BLaER1 treated with 17β-estradiol and CSF1 and Interleukin-3, amounts not matched to agents 10 nM and 100 nM (cell line): ENCODE measurements around the gene SORBS2.
"Not testable (repeated sequence)": the region's sequence is repeated elsewhere in the genome, so short reads cannot be mapped to it uniquely, and the experiment has no call there.

Experiments
- H3K27ac ChIP-seq, 11 experiments: shearing (Covaris generic); formaldehyde crosslinking; 2 replicates each; pipeline ENCODE4 v1.8.1; 2022
- H3K27me3 ChIP-seq, 11 experiments: shearing (Covaris generic); formaldehyde crosslinking; 2 replicates each; pipeline ENCODE4 v1.8.1; 2022
- H3K36me3 ChIP-seq, 11 experiments: shearing (Covaris generic); formaldehyde crosslinking; 2 replicates each; pipeline ENCODE4 v1.8.1; 2022
- H3K4me1 ChIP-seq, 10 experiments: shearing (Covaris generic); formaldehyde crosslinking; 2 replicates each; pipeline ENCODE4 v1.8.1; 2022
- H3K4me2 ChIP-seq, 11 experiments: shearing (Covaris generic); formaldehyde crosslinking; 2 replicates each; pipeline ENCODE4 v1.8.1; 2022
- H3K4me3 ChIP-seq, 10 experiments: shearing (Covaris generic); formaldehyde crosslinking; 2 replicates each; pipeline ENCODE4 v1.8.1; 2022
- H3K9ac ChIP-seq, 11 experiments: shearing (Covaris generic); formaldehyde crosslinking; 2 replicates each; pipeline ENCODE4 v1.8.1; 2022
- H3K9me3 ChIP-seq, 11 experiments: shearing (Covaris generic); formaldehyde crosslinking; replicated peaks in 1 of 11; 2 replicates each; pipeline ENCODE4 v1.8.1; 2022
- H4K20me1 ChIP-seq, 11 experiments: shearing (Covaris generic); formaldehyde crosslinking; 2 replicates each; pipeline ENCODE4 v1.8.1; 2022
- Cebpa-rat ChIP-seq, 11 experiments: shearing (Covaris generic); IDR thresholded peaks; 2 replicates each; pipeline ENCODE4 v1.8.1; 2022

Gene SORBS2

DNA sequence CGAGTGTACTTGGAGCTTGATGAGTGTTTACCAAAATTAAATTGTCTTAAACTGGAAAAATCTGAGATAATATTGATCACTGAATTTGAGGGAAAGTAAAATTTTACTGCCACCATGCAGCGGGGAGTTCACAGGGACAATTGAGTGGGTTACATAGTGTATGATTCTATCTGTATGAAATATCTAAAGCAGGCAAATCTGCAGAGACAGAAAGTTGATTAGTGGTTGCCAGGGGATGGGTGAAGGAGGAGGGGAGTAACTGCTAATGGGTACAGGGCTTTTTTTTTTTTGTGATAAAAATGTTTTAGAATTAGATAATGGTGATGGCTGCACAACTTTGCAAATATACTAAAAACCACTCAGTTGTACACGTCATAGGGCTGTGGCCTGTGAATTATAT, 241.3 kb downstream of the SORBS2 start:
- H3K4me1 ChIP-seq: peaks cover 0 to 8% (median 2%) of the 10 kb centered on the region in 10 experiments; a peak in 10 of 20 replicates
- H3K9me3 ChIP-seq: peaks cover 0 to 3% (median 1%) of the 10 kb centered on the region in 11 experiments; a peak in 12 of 22 replicates
- H3K36me3 ChIP-seq: no peaks in the 10 kb centered on the region
- H3K4me3 ChIP-seq: no peak overlapping the region
- H4K20me1 ChIP-seq: no peaks in the 10 kb centered on the region
- no peak overlapping the region for H3K9ac ChIP-seq
- no peak overlapping the region for H3K27ac ChIP-seq
- H3K27me3 ChIP-seq: no peaks in the 10 kb centered on the region
- H3K4me2 ChIP-seq: no peak overlapping the region
- no peak for TF ChIP-seq Cebpa-rat (IDR thresholded peaks at IDR 0.05)

DNA sequence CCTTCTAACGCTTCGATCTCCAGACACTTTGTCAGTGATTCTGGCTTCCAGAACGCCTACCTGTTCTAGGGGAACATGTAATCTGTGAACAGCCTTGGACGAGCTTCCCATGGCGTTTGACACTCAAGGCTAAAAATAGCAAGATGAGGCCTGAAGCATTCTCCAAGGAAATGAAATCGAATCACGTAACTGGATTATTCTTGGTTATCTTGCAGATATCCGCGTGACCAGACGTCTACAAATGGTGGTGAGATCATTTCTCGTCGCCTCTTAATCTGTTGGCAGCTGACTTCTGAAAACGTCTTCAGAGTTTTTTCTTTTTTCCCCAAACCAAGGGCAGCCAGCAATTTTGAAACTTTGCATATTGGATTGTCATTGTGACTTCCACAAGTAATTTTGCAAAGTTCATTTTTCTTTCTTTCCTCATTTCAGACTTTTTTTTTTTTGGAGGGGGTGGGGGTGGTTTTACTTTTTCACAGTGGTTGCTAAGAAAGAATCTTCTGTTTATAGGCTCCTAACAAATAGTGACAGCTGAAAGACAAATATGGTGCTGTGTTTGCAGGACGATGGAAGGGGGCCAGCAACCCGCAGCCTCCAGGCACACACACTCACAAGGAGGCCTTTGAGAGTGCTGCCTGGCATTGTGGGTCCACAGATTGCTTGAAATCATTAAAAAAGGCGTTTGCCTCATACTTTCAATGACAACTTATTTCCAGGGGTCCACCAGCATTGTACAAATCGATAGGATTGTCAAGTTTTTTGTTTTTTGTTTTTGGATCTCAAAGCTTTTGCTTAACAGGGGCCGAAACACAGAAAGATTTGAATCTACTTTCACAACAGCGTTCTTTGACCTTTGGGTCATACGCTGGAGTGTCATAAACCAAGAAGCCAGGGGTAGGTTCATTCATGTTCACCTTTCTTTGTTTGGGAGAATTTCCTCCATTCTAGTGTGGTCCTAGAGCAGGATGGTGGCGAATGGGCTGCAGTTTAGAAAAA, 244.3 kb downstream of the SORBS2 start:
- Histone ChIP-seq H3K9me3 (peaks cover 8 to 17% (median 14%) of the 10 kb centered on the region in 11 experiments; a peak in 21 of 22 replicates), H3K27ac (no peak overlapping the region), H3K36me3 (no peaks in the 10 kb centered on the region), H3K4me3 (no peak overlapping the region), H3K4me1 (peaks cover 0 to 9% (median 2%) of the 10 kb centered on the region in 10 experiments; a peak in 10 of 20 replicates), H3K27me3 (no peaks in the 10 kb centered on the region), H3K4me2 (no peak overlapping the region), H4K20me1 (no peaks in the 10 kb centered on the region), H3K9ac (no peak overlapping the region)
- no peak for TF ChIP-seq Cebpa-rat (IDR thresholded peaks at IDR 0.05)

DNA sequence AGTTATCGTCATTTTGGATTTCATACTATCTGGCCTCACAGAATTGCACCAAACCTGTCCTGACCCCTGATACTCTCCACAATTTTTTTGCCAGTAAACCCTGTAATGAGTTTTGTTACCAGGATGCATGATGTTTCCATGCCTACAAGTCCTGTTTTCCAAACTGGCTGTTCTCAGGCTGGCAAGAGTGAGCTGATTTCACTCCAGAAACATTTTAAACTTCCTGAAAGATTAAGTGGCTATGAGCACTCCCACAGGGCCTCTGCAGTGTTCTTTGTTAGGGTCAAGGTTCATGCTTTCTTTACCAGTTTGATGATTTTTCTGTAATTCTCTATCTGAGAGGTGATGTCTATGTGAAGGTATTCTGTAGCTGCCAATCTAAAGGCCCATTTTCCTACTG, 245.0 kb downstream of the SORBS2 start:
- TF ChIP-seq Cebpa-rat (IDR thresholded peaks at IDR 0.05): no peak
- Histone ChIP-seq H3K27ac (no peak overlapping the region), H3K9ac (no peak overlapping the region), H3K4me2 (no peak overlapping the region), H3K27me3 (no peaks in the 10 kb centered on the region), H3K9me3 (peaks cover 8 to 17% (median 14%) of the 10 kb centered on the region in 11 experiments; a peak in 21 of 22 replicates), H3K4me1 (peaks cover 0 to 9% (median 2%) of the 10 kb centered on the region in 10 experiments; a peak in 10 of 20 replicates), H3K4me3 (no peak overlapping the region), H4K20me1 (no peaks in the 10 kb centered on the region), H3K36me3 (no peaks in the 10 kb centered on the region)

DNA sequence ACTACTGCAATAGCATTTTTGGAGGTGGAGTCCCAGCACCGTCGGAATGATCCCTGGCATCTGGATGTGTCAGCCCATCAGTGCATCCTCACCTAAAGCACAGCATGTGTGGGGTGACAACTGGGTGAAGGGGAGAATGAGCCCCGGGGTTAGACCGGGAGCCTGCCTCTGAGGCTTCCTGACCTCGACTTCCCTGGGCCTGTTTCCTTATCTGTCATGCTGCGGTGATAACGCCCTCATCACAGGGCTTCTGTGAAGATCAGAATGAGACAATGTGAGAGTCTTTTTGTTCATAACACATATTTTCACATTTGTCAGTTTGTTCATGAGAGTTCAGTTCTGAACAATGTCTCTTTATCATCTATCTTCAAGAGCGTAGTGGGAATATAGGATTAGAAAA, 245.6 kb downstream of the SORBS2 start:
- no peak overlapping the region for H3K27ac ChIP-seq
- peaks cover 0 to 9% (median 2%) of the 10 kb centered on the region in 10 experiments; a peak in 10 of 20 replicates for H3K4me1 ChIP-seq
- peaks cover 8 to 22% (median 14%) of the 10 kb centered on the region in 11 experiments; a peak in 21 of 22 replicates for H3K9me3 ChIP-seq
- H3K9ac ChIP-seq: no peak overlapping the region
- no peaks in the 10 kb centered on the region for H4K20me1 ChIP-seq
- H3K4me3 ChIP-seq: no peak overlapping the region
- H3K36me3 ChIP-seq: no peaks in the 10 kb centered on the region
- H3K4me2 ChIP-seq: peak overlapping the region in 3 of 11 experiments; percentile 6 to 19 (median 8); a peak in 2 of 22 replicates
- no peaks in the 10 kb centered on the region for H3K27me3 ChIP-seq
- TF ChIP-seq Cebpa-rat (IDR thresholded peaks at IDR 0.05): no peak

DNA sequence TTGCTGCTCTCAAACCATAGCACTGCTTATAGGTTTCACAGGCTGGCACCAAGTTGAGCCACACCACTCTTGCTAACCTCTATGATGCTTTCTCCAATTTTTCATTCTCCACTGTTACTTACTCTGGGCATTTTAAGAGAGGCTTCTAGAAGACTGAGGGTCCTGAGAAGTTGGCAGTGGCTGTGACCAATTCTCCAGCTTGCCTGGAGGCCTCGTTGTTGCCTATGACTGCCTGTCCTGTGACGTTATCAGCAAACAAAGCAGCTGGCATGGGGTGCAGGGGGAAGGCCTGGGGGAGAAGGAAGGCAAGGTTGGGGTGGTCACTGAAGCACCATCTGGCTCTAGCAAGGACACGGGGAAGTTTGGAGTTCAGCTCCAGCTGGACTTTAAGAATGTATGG, 246.3 kb downstream of the SORBS2 start:
- Histone ChIP-seq H3K27ac (no peak overlapping the region), H3K36me3 (no peaks in the 10 kb centered on the region), H3K4me3 (no peak overlapping the region), H3K4me1 (peaks cover 0 to 9% (median 2%) of the 10 kb centered on the region in 10 experiments; a peak in 10 of 20 replicates), H3K9ac (no peak overlapping the region), H4K20me1 (no peaks in the 10 kb centered on the region), H3K9me3 (peaks cover 8 to 23% (median 14%) of the 10 kb centered on the region in 11 experiments; a peak in 21 of 22 replicates), H3K4me2 (peak overlapping the region in 3 of 11 experiments; percentile 8 to 23 (median 21); a peak in 1 of 22 replicates), H3K27me3 (no peaks in the 10 kb centered on the region)
- no peak for TF ChIP-seq Cebpa-rat (IDR thresholded peaks at IDR 0.05)

DNA sequence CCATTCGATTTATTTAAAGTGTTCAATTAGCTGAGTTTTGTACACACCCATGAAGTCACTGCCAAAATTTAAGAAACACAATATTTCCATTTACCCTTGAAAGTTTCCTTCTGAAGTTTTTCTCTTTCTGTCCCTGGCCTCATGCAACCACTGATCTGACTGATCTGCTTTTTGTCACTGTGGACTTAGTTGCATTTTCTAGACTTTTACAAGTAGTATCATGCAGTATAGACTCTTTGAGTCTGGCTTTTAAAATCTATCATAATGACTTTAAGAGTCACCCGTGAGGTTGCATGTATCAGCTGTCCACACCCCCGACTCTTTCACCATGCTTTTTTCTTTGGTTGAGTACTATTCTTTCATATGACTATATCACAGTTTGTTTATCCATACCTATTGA, 247.6 kb downstream of the SORBS2 start:
- no peak overlapping the region for H3K4me3 ChIP-seq
- no peak overlapping the region for H3K9ac ChIP-seq
- H3K36me3 ChIP-seq: no peaks in the 10 kb centered on the region
- no peaks in the 10 kb centered on the region for H3K27me3 ChIP-seq
- no peak overlapping the region for H3K27ac ChIP-seq
- peaks cover 0 to 9% (median 2%) of the 10 kb centered on the region in 10 experiments; a peak in 10 of 20 replicates for H3K4me1 ChIP-seq
- no peak for TF ChIP-seq Cebpa-rat (IDR thresholded peaks at IDR 0.05)
- H4K20me1 ChIP-seq: no peaks in the 10 kb centered on the region
- H3K4me2 ChIP-seq: no peak overlapping the region
- H3K9me3 ChIP-seq: peaks cover 8 to 23% (median 14%) of the 10 kb centered on the region in 11 experiments; a peak in 21 of 22 replicates

DNA sequence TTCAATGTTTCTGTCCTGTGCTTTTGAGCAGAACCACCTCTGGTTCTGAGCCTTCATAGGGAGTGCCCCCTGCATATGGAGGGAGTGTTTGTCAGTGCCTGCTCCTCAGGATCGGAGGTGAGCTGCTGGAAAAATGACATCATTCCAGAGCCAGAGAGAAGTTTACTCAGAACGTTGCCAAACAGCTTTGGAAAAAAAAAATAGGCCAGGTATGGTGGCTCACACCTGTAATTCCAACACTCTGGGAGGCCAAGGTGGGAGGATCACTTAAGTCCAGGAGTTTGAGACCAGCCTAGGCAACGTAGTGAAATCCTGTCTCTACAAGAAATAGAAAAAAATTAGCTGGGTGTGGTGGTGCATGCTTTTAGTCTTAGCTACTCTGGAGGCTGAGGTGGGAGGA, 249.5 kb downstream of the SORBS2 start:
- no peak for TF ChIP-seq Cebpa-rat (IDR thresholded peaks at IDR 0.05)
- no peak overlapping the region for H3K4me3 ChIP-seq
- H4K20me1 ChIP-seq: no peaks in the 10 kb centered on the region
- H3K4me2 ChIP-seq: no peak overlapping the region
- H3K9ac ChIP-seq: no peak overlapping the region
- peaks cover 0 to 9% (median 2%) of the 10 kb centered on the region in 10 experiments; a peak in 10 of 20 replicates for H3K4me1 ChIP-seq
- no peaks in the 10 kb centered on the region for H3K36me3 ChIP-seq
- no peak overlapping the region for H3K27ac ChIP-seq
- no peaks in the 10 kb centered on the region for H3K27me3 ChIP-seq
- H3K9me3 ChIP-seq: peaks cover 8 to 23% (median 14%) of the 10 kb centered on the region in 11 experiments; a peak in 21 of 22 replicates

DNA sequence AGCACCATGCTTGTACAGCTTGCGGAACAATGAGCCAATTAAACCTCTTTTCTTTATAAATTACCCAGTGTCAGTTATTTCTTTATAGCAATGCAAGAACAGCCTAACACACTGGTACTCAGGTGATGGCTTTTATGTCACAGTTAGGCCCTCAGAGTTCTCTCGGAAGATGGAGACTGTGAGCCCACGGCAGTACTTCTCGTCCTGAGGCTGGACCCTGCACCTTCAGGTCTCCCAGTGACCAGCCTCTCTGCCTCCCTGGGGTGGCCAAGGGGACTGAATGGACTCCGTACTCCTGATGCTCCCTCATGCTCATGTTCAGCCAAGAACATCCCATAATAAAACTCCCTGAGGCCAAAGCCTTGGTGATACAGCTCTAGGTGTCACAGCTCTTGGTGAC, 251.7 kb downstream of the SORBS2 start:
- no peaks in the 10 kb centered on the region for H3K36me3 ChIP-seq
- no peak overlapping the region for H3K27ac ChIP-seq
- no peak overlapping the region for H3K4me3 ChIP-seq
- no peak for TF ChIP-seq Cebpa-rat (IDR thresholded peaks at IDR 0.05)
- H3K9me3 ChIP-seq: peaks cover 6 to 23% (median 9%) of the 10 kb centered on the region in 11 experiments; a peak in 21 of 22 replicates
- H3K27me3 ChIP-seq: no peaks in the 10 kb centered on the region
- H4K20me1 ChIP-seq: no peaks in the 10 kb centered on the region
- no peak overlapping the region; a peak in 1 of 22 replicates for H3K4me2 ChIP-seq
- no peak overlapping the region for H3K9ac ChIP-seq
- no peaks in the 10 kb centered on the region for H3K4me1 ChIP-seq

DNA sequence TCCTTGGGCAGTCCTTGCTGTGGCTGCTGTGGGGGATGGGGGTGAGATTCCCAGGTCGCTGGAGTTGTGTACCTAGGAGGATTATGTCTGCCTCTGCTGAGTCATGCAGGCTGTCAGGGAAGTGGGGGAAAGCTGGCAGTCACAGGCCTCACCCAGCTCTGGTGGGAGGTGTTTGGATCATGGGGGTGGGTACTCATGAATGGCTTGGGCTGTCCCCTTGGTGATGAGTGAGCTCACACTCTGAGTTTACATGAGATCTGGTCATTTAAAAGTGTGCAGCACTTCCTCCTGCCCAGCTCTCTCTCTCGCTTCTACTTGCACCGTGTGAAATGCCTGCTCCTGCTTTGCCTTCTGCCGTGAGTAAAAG, 252.1 kb downstream of the SORBS2 start:
- no peak overlapping the region; a peak in 1 of 22 replicates for H3K4me2 ChIP-seq
- no peak overlapping the region for H3K9ac ChIP-seq
- no peaks in the 10 kb centered on the region for H3K27me3 ChIP-seq
- no peak for TF ChIP-seq Cebpa-rat (IDR thresholded peaks at IDR 0.05)
- no peaks in the 10 kb centered on the region for H3K4me1 ChIP-seq
- no peaks in the 10 kb centered on the region for H4K20me1 ChIP-seq
- H3K27ac ChIP-seq: no peak overlapping the region
- peaks cover 3 to 19% (median 6%) of the 10 kb centered on the region in 11 experiments; a peak in 21 of 22 replicates for H3K9me3 ChIP-seq
- no peaks in the 10 kb centered on the region for H3K36me3 ChIP-seq
- no peak overlapping the region for H3K4me3 ChIP-seq

DNA sequence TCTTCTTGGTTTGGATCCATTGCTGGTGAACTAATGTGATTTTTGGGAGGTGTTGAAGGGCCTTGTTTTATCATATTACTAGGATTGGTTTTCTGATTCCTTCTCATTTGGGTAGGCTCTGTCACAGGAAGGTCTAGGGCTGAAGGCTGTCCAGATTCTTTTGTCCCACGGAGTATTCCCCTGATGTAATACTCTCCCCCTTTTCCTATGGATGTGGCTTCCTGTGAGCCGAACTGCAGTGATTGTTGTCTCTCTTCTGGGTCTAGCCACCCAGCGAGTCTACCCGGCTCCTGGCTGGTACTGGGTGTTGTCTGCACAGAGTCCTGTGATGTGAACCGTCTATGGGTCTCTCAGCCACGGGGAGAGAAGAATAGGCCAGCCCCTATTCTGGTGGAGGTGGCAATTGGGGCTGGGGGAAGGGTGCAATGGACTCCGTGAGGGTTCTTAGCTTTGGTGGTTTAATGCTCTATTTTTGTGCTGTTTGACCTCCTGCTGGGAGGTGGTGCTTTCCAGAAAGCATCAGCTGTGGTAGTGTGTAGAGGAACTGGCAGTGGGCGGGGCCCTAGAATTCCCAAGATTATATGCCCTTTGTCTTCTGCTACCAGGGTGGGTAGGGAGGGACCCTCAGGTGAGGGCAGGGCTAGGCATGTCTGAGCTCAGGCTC, 252.6 kb downstream of the SORBS2 start:
- H3K9me3 ChIP-seq: peaks cover 0 to 14% (median under 1%) of the 10 kb centered on the region in 11 experiments; a peak in 8 of 22 replicates
- H3K36me3 ChIP-seq, H3K4me3 ChIP-seq, H3K27ac ChIP-seq, H3K9ac ChIP-seq, H4K20me1 ChIP-seq, H3K4me1 ChIP-seq, H3K4me2 ChIP-seq, H3K27me3 ChIP-seq: not testable (repeated sequence)
